Stimulated activated CD4-positive, alpha-beta T cell treated with anti-CD3 and anti-CD28 coated beads, Interleukin-15, amount 100 ng/mL, for 1 hour (primary cell): ENCODE results near the gene OLFM4.

ENCODE experiments used
- DNase-seq, 2 donors: peaks; one replicate each; pipeline ENCODE4 v3.0.0-alpha.2; 2020; ENCODE audit warnings: low read depth in 1 of 2, low spot score in 1 of 2

OLFM4 gene

DNA sequence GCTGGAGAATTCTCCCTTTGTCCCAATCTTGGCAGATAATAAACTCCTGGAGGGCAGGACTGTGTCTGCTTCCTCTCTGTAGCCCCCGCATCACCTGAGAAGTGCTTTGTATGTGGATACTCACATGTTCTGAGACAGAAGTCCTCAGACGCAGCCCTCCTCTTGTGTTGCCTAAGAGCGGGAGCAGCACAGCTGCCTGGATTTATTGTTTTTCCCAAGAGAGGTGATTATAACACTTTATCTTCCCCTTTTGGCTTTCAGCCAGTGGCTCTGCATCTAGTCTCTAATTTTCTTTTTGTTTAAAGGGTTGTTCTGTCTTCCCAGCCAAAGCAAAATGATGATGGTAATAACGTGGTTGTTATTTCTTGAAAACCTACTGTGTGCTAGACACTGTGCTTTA, 36.1 kb downstream of the OLFM4 start:
- DNase-seq, result no peak

GRCh38 chr13:53066411-53066810, 37.8 kb downstream of the OLFM4 start:
- DNase-seq, result no peak

- no peak for DNase-seq
These were observed 40.2 kb downstream of the OLFM4 start for GRCh38 chr13:53068585-53069520.

DNA sequence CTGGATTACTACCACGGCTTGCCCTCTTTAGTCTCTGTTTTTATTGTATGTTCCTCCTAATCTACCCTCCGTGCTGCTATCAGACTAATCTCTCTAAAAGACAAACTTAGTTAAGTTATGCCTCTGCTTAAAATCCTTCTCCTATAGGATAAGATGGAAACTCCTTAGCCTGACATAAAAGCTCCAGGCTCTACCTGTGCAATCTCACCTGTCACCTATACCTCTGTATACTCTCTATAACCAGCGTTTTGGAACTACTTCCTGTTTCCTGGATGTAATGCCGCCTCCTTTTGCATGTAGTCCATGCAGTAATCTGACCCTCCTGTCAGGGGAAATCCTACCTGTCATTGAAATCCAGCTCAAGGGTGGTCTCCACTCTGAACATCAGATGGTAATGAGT, 41.2 kb downstream of the OLFM4 start:
- no peak for DNase-seq

DNA sequence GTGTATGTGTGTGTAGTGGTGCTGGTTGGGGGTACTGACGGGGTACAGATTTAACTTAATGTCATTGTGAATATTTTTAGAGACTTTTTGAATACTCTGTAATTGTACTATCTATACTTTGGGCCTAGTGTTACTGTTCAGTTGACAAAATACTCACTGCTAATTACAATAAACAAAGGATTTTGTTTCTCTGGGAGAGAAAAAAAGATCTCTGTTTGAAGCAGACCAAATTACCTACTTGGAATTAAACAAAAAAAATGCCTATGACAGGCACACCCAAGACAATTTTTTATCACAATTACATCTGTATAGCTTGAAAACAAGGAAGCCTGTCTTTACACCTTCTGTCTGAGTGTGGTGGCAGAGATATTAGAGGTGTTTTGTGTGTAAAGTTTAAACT, 45.1 kb downstream of the OLFM4 start:
- DNase-seq, result no peak

- no peak for DNase-seq
These were observed 45.5 kb downstream of the OLFM4 start for GRCh38 chr13:53074114-53074513.

DNA sequence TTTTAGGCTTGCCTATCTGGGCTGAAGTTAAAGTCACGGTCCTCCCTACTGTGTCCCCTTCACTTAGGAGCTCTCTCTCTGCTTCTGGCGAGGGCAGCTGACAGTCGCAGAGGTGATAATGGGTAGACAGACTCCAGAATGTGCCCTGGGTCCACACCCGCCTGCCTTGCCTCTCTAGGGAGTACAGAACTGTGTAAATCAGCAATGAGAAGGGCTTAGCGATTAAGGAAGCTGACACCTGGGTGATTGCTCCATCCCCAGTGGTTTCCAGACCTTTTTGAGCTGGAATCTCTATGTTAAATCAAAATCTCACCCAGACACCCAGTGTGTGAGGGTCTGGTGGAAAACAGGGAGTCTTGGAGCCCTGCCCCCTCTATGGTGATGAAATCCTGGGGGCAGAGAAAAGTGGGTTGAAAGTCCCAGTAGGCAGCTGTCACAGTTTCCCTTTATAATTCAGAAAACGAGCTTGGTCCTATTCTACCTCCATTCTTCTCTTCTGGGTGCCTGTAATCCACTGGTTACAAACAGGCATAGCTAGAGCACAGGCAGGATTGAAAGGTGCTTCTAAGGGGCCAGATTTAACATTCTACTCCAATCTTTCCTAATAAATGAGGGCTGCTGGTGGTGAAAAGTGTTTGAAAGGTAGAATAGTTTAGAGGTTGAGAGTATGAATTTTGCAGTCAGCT, 46.9 kb downstream of the OLFM4 start:
- DNase-seq, result no peak

DNA sequence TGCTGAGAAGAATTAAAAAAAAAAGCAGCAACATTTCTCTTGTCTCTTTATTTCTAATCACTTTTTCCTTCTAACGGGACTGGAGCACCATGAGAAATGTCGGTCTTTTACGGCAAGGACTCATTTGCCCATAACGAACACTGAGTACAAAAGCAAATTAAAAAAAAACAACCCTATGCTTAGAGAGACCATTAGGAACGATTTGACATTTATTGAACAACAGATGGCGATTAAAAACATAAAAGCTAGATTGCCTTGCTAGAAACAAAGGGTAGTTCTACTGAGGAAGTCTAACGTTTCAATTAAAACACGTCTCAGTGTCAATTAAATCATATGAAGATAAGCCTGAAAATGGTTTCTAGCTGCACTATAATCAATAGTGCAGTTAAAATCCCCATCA, 51.1 kb downstream of the OLFM4 start:
- DNase-seq, result no peak

GRCh38 chr13:53088871-53089270, 60.3 kb downstream of the OLFM4 start:
- DNase-seq, result no peak

- no peak for DNase-seq
These were observed 61.3 kb downstream of the OLFM4 start for GRCh38 chr13:53089951-53090350.

- no peak for DNase-seq
These were observed 61.8 kb downstream of the OLFM4 start for GRCh38 chr13:53090461-53090860.

- no peak for DNase-seq
These were observed 64.3 kb downstream of the OLFM4 start for GRCh38 chr13:53092931-53093330.

DNA sequence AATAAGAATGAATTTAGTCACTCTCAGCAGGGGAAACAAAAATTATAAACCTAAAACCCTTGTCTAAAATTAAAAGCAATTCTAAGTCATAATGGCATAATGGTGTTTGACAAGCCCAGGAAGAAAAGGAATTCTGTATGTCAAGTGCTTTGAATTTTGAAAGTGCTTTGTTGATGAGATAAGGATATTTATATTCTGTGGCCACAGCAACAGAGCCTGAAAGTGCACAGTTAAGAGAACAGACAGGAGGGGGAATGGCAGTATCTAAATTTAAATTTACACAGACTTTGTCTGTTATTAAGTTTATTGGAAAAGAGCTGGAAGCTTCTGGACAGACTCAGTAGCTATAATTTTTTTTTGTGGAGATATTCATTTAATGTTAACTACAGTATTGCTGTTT, 69.8 kb downstream of the OLFM4 start:
- no peak for DNase-seq

- no peak for DNase-seq
These were observed 71.9 kb downstream of the OLFM4 start for GRCh38 chr13:53100394-53101063.
